SKM-1 (cell line): ENCODE measurements around the gene SPATA2L.
A peak's percentile ranks its signal among the peaks of the same experiment; 100 is the strongest.
"Not testable (repeated sequence)": the region's sequence is repeated elsewhere in the genome, so short reads cannot be mapped to it uniquely, and the experiment has no call there.

Experiments used
- DNase-seq: peaks from one replicate; lab custom pipeline; 2025; ENCODE audit not compliant: unreplicated experiment; lab: John Stamatoyannopoulos, UW

The SPATA2L gene

GRCh38 chr16:89691986-89692569, 9.4 kb downstream of the SPATA2L start:
- no peak for DNase-seq

GRCh38 chr16:89691231-89691985, 10.1 kb downstream of the SPATA2L start:
- DNase-seq = no peak

DNA sequence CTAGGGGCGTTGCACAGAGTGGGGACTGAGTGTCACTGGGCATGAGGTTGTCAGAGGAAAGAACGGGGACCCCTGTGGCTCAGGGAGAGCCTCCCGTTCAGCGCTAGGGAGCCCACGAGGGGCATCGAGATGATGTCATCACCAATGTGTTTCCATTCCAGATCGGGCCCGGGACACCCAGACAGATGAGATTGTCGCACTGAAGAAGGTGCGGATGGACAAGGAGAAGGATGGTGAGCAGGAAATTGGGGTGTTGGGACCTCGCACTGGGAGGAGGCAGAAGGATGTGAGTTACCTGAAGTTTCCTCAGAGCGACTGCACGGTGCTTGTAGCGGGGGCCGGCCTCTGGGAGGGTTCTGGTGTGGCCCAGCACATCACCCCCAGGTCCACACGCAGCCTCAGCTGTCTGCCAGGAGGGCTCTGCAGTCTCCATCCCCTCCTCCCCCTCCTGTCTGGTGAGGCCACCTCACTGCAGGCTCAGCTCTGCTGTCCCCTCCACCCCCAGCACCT, 11.1 kb downstream of the SPATA2L start:
- DNase-seq = no peak

DNA sequence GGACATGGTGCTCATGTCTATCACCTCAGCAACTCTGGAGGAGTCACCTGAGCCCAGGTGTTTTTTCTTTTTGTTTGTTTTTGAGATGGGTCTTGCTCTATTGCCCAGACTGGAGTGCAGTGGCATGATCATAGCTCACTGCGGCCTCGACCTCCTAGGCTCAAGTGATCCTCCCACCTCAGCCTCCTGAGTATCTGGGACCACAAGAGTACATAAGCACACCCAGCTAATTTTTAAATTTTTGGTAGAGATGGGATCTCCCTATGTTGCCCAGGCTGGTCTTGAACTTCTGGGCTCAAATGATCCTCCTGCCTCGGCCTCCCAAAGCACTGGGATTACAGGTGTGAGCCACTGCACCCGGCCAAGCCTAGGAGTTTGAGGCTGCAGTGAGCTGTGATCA, 11.9 kb downstream of the SPATA2L start:
- DNase-seq = not testable (repeated sequence)

- no peak for DNase-seq
These were observed 12.4 kb downstream of the SPATA2L start for GRCh38 chr16:89689142-89689541.

DNA sequence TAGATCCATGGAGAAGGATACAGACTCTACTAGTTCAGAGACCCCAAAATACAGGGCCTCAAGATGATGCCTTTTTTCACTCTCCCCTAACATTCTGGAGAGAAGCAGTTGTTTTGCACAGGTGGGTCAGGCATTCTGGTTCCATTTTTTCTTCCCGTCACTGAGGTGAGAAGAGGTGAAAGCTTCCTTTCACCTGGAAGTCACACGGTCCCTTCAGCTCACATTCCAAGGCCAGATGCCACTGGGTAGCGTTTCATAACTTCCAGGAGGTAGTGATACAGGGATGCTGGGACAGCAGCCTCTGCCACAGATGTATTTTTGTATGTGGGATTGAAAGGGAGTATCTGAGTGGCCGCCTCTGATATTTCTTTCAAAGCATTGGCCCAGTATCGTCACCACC, 13.1 kb downstream of the SPATA2L start:
- no peak for DNase-seq

DNA sequence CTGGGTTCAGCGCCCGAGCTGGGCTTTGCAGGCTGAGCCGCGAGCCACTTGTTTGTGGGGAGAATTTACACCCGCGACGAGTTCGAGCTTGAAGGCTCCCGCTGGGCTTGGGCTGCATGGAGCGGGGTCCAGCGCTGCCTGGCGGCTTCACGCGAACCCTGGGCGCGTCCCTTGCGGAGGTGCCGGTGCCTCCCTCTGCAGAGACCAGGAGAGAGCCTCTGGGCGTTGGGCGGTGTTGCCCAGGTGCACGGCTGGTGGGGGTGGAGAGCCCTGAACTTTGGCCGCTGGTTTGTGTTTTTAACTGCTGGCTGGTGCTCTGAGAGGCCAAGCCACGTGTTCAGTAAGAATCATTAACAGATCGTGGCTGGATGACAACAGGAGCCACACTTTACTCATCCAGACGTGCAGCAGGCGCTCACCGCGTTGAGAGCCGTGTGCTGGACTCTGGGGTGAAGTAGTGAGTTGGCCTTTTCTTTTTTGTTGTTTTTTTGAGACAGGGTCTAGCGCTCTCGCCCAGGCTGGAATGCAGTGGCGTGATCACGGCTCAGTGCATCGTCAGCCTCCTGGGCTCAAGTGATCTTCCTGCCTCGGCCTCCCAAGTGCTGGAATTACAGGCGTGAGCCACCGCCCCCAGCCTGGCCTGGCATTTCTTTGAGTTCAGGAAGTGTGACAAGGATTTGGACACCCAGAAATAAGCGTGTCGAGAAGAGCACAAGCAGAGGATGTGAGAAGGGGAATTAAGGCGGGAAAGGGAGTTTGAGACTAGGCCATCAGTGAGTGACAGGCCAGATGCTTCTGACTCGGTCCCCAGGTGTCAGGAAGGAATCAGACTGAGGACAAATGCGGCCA, 14.2 kb downstream of the SPATA2L start:
- DNase-seq = no peak

DNA sequence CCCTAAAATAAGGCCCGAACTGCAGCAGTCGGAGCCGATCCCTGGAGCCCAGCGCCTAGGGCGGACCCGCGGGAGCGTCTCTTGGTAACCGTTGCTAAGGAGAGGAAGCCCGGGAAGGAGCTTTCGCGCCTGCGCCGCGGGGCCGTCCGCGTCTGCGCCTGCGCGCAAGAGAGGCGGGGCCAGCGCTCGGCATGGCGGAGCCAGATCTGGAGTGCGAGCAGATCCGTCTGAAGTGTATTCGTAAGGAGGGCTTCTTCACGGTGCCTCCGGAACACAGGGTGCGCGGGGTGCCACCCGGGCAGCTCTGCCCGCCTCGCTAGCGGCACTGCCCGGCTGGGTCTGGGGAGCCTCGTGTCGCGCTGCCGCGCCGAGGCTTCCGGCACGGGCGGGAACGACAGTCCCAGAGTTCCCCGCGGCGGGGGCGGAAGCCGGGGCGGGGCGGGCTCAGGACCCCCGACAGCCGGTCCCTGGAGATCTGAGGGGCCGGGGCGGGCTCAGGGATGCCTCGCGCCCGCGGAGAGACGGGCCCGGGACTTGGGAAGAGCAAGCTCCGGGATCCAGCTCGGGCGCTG, 14.9 kb downstream of the SPATA2L start, which contains the start of gene CDK10:
CDK10 (plus strand) TSS at position 170 of the 572 bp plus-strand sequence; CDS start at position 192, 22 bp downstream.
- peak; percentile 86 for DNase-seq

GRCh38 chr16:89685916-89686315, 15.6 kb downstream of the SPATA2L start:
- no peak for DNase-seq

DNA sequence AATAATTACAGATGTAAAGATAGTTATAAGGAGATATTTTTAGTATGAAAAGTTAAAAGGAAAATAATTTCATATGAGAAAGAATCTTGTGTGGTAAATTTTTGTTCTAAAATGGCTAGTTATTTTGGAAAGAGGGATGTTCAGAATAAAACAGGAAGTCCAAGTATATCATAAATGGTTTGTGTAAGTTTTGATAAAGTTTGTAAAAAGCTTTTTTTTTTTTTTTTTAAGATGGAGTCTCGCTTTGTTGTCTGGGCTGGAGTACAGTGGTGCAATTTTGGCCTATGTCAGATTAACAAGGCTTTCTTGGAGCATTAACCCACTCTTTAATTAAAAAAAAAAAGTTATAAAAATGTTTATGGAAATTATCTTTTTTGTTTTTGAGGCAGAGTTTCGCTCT, 23.2 kb downstream of the SPATA2L start:
- no peak for DNase-seq

- DNase-seq = no peak
These were observed 29.1 kb downstream of the SPATA2L start for GRCh38 chr16:89672177-89672941.

DNA sequence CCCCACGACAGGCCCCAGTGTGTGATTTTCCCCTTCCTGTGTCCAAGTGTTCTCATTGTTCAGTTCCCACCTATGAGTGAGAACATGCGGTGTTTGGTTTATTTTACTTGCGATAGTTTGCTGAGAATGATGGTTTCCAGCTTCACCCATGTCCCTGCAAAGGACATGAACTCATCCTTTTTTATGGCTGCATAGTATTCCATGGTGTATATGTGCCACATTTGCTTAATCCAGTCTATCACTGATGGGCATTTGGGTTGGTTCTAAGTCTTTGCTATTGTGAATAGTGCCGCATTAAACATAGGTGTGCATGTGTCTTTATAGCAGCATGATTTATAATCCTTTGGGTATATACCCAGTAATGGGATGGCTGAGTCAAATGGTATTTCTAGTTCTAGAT, 29.9 kb downstream of the SPATA2L start:
- DNase-seq = not testable (repeated sequence)

DNA sequence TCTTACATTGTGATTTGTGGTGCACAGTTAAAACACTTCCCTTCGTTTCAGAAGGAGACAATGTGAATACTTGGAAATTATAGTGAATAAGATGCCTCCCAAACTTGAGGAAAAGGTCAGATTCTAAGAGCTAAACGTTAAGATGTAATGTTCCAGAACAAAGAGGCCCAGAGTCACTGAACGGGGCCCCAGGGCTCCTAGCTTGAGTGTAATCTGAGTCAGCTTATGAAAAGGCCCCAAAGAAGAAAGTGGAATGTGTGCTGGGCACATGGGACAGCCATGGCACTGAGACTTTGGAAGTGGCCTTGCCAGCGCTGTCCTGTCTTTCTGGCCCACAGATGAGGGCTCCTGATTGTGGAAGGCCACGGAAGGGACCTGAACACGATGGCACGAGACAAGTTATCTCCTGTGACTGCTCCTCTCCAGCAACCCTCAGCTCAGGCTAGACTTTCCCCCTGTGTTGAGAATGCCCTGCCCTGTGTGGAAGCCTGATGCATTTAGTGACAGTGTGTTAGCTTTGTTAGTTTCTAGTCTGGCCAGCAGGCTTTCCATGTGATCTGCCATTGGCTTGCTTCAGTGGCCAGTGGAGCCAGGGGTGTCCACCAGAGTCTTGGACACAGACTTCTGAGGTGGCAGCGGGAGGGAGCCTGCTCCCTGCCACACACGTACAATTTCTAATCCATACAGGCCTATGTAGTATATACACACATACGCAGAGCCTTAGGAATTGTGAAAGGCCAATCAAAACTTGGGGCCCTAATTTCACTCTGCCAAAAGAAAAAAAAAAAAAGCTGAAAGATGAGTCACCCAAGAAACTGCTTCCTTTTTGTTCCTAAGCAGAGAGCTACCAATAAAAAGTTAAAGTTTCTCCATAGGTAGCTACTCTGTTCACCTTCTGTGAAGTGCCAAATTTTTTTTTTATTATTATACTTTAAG, 30.7 kb downstream of the SPATA2L start:
- no peak for DNase-seq

DNA sequence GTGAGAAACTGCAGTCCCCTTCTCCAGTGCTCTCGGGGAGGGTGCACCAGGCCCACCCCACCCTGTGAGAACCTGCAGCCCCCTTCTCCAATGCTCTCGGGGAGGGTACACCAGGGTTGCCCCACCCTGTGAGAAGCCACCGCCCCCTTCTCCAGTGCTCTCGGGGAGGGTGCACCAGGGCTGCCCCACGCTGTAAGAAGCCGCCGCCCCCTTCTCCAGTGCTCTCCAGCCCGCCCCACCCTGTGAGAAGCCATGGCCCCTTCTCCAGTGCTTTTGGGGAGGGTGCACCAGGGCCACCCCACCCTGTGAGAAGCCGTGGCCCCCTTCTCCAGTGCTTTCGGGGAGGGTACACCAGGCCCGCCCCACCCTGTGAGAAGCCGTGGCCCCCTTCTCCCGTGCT, 31.8 kb downstream of the SPATA2L start:
- DNase-seq = no peak

DNA sequence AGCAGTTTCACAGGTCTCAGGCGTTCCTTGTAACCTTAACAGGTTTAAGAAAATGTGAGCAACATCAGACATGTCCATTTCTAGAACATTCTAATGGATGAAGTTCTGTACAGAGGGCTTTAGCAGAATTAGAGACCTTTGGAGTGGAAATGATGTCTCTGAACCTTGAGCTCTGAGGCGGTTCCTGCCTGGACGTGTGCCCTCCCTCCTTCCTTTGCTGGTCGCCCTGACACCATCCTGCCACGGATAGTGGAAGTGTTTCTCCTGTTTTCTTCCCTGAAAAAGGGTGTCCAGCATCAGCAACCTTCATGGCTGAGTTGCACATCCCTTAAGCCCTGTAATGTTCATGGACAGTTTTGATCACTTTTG, 32.7 kb downstream of the SPATA2L start:
- no peak for DNase-seq

DNA sequence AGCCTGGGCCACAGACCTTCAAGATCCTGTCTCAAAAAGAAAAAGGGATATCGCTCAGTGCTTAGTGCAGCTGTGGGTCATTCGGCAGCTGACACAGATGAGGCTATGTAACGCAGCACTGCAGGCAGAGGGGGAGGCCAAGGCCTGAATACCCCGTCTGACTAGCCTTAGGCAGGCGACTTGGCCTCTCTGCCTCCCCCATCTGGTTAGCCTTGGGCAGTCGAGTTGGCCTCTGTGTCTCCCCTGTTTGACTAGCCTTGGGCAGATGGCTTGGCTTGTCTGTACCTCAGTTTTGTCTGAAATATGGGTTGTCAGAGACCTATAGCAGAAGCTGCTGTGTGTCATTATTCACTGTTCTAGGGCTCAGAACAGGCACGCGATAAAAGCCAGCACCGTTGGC, 33.9 kb downstream of the SPATA2L start:
- DNase-seq = no peak

- DNase-seq = not testable (repeated sequence)
These were observed 34.5 kb downstream of the SPATA2L start for GRCh38 chr16:89667000-89667399.

GRCh38 chr16:89664238-89664637, 37.3 kb downstream of the SPATA2L start:
- DNase-seq = not testable (repeated sequence)

- DNase-seq = no peak
These were observed 40.3 kb downstream of the SPATA2L start for GRCh38 chr16:89661215-89661614.
